Measurements from ENCODE around the gene SOX6. TPM values are rescaled to one million over a fixed set of nuclear protein-coding genes. Genes with fewer than 3 reads are reported as not detected.

SOX6 gene
- 1.3 and 2.2 TPM in 2 replicates for total RNA-seq

DNA sequence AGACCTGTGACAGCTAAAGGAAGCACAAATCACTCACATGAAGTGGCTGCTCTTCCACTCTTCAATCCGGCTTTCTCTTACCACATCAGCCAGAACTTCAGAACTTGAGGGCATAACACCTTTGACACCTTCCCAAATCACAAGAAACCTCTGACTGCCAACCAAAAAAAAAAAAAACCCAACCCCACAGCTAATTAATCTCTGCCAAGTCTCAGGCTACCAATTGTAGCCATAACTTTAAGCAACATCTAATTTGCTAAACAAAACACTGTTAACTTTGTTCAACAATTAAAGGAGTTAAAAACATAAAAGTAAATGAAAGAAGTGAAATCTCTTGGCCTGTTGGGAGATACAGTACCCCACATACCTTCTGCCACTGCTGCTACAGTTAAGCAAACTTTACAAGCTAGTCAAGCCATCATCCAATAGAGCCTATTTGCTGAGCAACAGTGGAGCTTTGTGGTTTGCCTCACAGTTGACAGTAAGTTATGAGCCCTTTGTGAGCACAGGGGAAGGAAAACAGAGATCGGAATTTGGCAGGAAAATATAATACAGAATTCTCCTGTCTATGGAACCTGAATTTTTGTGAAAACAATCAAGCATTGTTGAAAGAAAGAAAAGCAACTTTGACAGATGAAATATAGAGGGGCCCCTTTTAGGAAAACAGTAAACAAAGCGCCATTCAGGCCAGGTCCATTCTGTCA is at the start of gene SOX6:
TSS of gene SOX6 (minus strand) at position 490 of the 704 bp plus-strand sequence. CDS start 15,298 bp downstream, outside the sequence.

